Fibroblast of mammary gland (primary cell): ENCODE data around the gene CKAP2.

Experiments used
- DNase-seq: peaks from one replicate; pipeline ENCODE4 v3.0.0-alpha.2; 2010; ENCODE audit warnings: low read depth
- H3K4me3 ChIP-seq: 2 replicates; pipeline ENCODE4 v1.5.1; 2011; ENCODE audit warnings: low read depth, mild to moderate bottlenecking, low read length, moderate library complexity; ENCODE audit not compliant: control insufficient read depth
- TF ChIP-seq, protein P1 (sequence below): conservative IDR thresholded peaks from 2 replicates; pipeline ENCODE4 v1.5.1; 2011; ENCODE audit warnings: low read depth, low read length, inconsistent platforms; ENCODE audit not compliant: control insufficient read depth, insufficient read depth

The CKAP2 gene

GRCh38 chr13:52447354-52447753, 7.9 kb upstream of the CKAP2 start:
- TF ChIP-seq, protein P1, sequence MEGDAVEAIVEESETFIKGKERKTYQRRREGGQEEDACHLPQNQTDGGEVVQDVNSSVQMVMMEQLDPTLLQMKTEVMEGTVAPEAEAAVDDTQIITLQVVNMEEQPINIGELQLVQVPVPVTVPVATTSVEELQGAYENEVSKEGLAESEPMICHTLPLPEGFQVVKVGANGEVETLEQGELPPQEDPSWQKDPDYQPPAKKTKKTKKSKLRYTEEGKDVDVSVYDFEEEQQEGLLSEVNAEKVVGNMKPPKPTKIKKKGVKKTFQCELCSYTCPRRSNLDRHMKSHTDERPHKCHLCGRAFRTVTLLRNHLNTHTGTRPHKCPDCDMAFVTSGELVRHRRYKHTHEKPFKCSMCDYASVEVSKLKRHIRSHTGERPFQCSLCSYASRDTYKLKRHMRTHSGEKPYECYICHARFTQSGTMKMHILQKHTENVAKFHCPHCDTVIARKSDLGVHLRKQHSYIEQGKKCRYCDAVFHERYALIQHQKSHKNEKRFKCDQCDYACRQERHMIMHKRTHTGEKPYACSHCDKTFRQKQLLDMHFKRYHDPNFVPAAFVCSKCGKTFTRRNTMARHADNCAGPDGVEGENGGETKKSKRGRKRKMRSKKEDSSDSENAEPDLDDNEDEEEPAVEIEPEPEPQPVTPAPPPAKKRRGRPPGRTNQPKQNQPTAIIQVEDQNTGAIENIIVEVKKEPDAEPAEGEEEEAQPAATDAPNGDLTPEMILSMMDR = no peak
- H3K4me3 ChIP-seq = no peak overlapping the region
- no peak for DNase-seq

DNA sequence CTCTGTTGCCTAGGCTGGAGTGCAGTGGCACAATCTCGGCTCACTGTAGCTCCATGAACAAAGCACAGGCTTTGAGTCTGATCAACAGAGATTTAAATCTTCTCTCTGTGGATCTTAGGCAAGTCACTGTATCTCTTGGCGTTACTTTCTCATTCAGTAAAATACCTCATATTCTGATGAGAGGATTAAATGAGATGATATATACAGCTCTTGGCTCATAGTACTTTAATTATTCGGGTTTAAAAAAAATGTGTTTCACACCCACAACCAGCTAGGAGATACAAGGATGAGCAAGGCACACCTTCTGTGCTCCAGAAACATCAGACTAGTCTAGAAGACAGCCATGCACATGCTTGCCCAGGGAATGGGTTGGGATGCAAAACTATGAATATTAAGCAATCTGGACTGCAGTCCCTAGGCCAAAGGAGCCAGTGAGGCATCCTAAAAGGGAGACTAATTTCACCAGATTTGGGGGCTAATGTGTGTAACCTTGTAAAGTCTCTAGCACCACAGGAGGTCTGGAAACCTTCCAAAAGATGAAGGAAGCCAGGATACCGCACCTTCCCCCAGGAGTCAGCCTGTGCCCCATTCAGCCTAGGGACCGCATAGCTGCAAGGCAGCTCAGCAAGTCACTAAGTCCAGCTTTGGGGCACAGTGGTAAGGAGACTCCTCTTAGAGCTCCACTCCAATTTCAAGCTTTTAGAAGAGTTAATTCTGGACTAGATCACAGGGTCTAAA, 7.3 kb upstream of the CKAP2 start:
- H3K4me3 ChIP-seq = no peak overlapping the region
- TF ChIP-seq, protein P1 = no peak
- DNase-seq = no peak

- no peak for DNase-seq
- TF ChIP-seq, protein P1 = no peak
- peak overlapping the region; percentile 95 for H3K4me3 ChIP-seq
Observed at GRCh38 chr13:52449331-52450011, 5.8 kb upstream of the CKAP2 start.

DNA sequence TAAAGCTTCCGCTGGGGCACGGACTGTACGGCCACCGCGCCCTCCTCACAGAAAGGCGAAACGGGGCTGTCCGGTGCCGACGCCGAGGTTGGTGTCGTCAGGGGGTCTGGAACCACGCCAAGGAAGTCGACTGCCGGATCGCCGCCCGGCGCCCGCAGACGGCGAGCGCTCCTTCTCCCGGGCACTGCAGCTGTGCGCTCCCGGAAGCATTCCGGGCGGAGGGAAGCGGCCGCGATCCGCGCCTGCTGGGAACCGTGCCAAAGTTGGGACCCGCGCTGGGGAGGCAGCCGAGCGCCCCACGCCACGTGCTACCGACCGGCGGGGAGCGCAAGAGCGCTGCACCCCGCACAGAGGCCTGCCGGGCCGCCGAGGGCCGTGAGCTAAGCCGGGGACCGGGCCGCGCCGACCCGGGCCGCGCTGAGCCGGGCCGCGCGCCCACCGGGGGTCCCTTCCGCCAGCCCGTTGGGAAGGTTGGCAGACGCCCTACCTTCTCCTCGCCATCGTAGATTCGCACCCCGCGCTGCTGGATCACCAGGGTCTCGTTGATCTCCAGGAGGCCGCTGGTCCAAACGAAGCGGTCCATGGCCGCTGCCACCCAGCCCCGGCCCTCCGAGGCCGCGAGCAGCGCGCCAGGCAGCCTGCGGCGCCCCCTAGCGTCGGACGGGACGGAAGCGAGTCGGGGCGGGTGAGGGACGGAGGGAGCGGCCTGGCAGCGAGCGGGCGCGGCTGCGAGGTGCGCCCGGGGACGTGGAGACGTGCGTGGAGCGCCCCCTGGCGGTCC, 5.1 kb upstream of the CKAP2 start, which contains the start of gene VPS36:
VPS36 (minus strand) TSS at position 623 of the 781 bp plus-strand sequence; CDS start at position 583, 40 bp downstream.
- peak within 1 kb of the TSS; percentile 95 for H3K4me3 ChIP-seq
- TF ChIP-seq, protein P1 = peak; percentile 65
- DNase-seq = peak; percentile 91

DNA sequence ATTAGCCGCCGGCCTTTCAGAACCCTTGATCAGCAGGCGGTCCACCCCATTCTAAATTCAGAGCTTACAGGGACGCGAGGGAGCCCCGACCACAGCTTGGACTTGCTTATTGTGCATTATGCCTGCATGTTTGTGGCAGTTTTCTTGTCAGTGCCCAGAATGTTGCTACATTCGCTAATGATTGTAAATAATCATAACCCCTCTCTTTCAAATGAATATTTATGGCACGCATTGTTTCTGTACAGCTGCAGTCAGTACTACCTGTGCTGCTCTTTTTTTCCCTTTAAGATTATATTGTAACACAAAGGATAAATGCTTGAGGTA, 4.5 kb upstream of the CKAP2 start:
- TF ChIP-seq, protein P1 = no peak
- H3K4me3 ChIP-seq = peak overlapping the region; percentile 26
- no peak for DNase-seq

- no peak overlapping the region for H3K4me3 ChIP-seq
- DNase-seq = no peak
- TF ChIP-seq, protein P1 = no peak
Observed at GRCh38 chr13:52451135-52451804, 4.0 kb upstream of the CKAP2 start.
